Hematopoietic multipotent progenitor cell treated with erythropoietin and hydrocortisone succinate and interleukin-3 and kit ligand, for 6 days (in vitro differentiated cells): ENCODE results near the gene HMGA1.
"Not testable (repeated sequence)": the region's sequence is repeated elsewhere in the genome, so short reads cannot be mapped to it uniquely, and the experiment has no call there.

ENCODE experiments used
- DNase-seq: peaks from one replicate; pipeline ENCODE4 v3.0.0-alpha.2; 2015

The HMGA1 gene

DNA sequence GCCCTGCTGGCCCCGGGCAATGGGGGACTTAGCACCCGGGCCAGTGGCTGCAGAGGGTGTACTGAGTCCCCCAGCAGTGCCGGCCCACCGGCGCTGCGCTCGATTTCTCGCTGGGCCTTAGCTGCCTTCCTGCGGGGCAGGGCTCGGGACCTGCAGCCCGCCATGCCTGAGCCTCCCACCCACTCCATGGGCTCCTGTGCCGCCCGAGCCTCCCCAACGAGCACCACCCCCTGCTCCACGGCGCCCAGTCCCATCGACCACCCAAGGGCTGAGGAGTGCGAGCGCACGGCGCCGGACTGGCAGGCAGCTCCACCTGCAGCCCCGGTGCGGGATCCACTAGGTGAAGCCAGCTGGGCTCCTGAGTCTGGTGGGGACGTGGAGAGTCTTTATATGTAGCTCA is 32.5 kb downstream of the HMGA1 start:
- not testable (repeated sequence) for DNase-seq

DNA sequence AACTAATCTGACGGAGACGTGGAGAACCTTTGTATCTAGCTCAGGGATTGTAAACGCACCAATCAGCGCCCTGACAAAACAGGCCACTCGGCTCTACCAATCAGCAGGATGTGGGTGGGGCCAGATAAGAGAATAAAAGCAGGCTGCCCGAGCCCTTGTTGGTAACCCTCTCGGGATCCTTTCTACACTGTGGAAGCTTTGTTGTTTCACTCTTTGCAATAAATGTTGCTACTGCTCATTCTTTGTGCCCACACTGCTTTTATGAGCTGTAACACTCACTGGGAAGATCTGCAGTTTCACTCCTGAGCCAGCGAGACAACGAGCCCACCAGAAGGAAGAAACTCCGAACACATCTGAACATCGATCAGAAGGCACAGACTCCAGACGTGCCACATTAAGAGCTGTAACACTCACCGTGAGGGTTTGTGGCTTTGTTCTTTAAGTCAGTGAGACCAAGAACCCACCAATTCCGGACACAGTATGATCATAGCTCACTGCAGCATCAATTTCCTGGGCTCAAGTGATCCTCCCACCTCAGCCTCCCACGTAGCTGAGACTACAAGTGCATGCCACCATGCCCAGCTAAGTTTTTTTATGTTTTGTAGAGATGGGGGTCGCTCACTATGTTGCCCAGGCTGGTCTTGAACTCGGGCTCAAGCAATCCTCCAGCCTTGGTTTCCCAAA is 33.1 kb downstream of the HMGA1 start:
- DNase-seq = not testable (repeated sequence)

DNA sequence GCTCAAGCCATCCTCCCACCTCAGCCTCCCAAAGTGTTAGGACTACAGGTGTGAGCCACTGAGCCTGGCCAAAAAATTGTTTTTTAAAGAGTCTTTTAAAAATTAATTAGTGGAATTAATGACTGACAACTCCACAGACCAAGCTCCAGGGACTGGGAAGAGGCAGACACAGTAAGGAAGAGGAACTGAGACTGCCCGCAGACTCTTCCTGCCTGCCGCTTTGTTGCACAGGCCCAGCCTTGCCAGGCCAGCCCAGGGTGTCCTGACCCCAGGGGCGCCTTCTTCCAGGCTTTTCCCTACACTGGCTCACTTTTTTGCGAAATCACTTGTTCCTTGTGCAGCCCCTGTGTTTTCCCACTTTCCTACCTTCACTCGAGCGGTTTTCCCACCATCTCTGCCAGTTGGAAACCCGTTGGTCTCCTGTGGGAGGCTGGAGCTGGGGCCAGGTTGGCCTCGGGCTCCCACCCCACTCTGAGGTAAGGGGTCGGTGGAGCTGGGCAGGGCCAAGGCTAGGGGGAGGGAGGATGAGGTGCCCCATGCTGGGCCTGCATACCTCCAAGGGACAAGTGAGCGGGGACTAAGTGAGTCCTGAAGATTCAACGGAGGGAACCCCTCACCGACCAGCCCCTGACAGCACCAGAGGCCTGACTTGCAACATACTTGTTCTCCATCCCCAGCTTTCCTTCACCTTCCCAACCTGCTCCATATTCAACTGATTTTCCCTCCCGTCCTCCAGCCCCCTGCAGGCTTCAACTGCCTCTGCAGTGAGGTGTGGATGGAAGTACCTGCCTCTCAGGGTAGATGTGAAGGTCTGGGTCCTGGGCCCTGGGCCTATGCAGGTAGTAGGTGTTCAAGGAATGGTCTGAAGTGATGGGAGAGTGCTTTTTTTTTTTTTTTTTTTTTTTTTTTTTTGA is 35.6 kb downstream of the HMGA1 start:
- peak; percentile 47 for DNase-seq

DNA sequence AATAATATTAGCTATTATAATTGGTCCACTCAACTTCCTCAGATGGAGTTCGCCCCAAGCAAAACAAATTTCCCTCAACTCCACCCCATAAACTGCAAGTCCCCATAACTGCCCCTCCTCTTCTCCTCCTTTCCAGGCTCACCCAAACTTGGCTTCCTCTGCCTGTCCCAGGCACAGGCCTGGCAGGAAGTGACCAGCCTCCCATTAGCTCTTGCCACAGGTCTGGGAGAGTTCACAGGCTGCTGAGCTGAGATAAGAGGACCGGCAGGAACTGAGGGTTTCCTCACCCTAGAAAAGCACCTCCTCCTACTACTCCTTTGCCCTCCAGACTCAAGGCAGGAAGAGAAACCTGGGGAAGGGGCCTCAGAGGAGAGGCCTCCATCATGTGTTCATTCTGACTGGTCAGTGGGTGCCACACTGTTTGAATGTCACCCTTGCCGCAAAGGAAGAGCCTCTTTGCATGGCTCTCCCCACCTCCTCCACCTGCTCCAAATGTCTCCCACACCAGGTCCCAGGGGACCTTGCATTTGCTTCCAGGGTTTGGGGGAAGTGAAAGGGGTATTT is 36.7 kb downstream of the HMGA1 start:
- peak; percentile 97 for DNase-seq

DNA sequence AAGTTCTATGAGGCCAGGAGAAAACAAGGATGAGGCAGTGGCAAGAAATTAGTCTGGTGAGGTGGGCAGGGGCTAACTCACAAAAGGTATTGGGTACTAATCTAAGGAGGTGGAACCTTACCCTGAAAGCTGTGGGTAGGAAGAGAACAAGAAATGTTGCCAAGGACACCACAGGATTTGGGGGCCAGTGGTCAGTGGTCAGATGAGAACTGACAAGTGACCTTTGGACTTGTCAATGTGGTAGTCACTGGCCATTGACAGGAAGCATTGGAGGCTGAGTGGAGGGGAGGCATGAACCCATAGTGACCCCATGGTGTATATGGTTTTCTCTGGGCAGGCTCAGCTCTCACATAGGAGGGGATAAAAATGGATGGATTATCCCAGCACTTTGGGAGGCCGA is 37.5 kb downstream of the HMGA1 start:
- DNase-seq = no peak

DNA sequence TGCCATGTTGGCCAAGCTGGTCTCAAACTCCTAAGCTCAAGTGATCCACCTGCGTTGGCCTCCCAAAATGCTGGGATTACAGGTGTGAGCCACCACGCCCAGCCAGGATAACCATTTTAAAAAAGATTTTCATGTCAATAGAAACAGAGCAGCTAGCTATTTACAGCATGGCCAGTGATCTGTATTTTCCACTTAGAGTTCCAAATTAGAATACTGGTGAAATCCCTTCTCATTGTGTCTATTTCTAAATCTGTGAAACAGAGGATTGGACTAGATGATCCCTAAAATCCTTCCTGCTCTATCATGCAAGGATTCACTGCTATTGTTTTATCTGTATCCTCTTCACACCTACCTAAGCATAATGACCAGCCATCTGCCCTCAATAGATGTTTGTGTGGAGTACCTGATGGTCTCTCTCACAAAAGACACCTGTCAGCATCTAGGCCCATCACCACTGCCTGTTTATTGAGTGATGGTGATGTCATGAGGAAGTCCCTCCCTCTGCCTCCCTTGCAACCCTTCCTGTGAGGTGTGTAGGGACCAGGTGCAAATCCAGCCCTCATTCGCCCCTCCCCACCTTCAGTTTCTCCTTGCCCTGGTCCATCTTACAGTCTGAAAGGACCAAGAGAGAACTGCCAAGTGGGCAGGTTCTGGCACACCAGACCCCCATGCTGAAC is 38.6 kb downstream of the HMGA1 start:
- no peak for DNase-seq

DNA sequence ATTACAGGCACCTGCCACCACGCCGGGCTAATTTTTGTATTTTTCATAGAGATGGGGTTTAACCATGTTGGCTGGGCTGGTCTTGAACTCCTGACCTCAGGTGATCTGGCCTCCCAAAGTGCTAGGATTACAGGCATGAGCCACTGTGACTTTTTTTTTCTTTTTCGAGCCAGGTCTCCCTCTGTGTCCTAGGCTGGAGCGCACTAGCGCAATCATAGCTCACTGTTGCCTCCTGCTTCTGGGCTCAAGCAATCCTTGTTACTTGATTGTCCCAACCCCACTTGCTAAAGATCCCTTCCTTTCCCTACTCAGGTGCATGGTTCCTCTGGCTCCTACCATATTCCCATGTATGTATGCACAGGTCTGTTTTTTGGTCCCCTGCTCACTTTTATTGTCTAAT is 39.5 kb downstream of the HMGA1 start:
- no peak for DNase-seq

DNA sequence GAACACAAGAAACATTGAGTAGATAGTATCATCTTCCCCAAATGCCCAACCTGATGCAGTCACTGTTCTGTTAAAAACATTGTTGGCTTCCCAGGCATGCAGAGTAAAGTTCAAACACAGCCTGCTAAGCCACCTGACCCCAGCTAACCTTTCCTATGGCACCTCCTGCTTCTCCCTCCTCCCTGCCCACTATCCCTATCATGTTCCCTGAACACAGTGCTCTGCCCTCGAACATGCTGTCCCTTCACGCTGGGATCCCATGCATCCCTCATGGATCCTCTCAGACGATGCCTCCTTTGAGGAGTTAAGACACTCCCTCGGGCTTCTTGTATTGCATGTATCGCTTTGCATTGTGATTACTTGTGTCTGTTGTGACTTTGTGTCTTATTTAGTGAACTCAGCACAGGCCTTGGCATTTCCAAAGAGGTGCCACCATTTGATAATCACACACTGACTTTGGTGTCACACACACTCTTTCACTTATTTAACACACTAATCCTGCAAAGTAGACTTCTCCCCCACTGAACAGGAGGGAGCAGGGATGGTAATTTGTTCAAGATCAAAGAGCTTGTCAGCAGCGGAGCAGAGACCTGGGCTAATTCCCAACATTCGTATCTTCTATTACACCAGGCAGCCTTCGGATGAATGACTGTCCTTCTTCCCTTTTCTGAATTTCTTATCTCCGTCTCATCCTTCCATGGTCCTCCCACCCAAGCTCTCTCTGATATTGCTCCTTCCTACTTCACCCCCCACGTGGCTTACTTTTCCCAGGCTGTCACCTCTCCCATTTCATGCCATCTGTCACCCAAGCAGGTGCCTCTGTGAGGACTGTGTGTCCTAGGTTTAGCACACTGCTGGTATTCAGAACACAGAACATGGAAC is 40.4 kb downstream of the HMGA1 start:
- DNase-seq = no peak

DNA sequence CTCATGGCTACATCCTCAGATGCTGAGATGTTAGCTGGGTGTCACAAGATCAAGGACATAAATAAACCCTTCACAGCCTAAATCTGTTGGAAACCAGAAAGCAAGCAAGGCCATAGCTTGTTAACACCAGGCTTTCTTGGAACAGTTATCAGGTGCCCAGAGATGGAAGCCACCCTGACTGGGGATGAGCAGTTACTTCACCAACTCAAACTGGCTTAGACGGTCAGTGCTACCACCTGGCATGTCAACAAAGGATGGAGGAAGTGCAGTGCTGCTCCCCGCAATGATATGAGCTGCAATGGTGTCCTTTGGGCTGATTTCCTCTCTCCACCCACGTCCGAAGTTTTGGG is 41.1 kb downstream of the HMGA1 start:
- DNase-seq = no peak

DNA sequence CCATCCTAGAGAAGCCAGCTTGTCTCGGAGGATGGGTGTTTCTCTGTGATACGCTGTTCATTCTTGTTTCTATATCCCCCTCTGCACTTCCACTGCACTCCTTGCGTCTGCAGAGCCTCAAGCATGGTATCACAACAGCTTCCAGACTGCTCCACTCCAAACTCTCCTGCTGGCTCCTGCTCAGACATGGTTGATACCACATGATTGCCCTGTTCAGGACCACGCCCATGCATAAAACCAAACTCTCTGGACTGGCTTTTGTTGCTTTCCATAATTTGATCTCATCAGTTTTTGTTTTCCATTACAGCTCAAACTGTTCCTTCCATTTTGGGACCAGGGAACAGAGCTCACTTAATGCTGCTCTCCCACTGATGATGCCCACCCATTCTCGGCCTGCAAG is 42.2 kb downstream of the HMGA1 start:
- DNase-seq = peak; percentile 42

DNA sequence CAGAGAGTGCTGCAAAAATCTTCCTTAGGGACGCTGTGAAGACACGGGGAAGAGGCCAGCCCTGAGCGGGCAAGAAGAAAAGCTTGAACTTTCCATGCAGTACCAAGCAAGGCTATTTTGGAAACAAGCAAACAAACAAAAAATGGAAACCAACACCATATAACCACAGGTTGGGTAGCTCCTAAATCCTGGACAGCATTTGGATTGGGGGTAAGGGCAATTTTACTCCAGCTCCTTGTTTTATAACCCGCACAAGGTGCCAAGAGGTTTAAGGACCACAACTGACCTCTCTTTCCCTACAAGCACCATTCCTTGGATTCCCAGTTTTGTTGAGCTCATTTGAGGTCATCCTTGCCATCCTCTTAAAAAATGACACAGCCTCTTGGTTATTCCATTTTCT is 43.5 kb downstream of the HMGA1 start:
- DNase-seq = no peak

DNA sequence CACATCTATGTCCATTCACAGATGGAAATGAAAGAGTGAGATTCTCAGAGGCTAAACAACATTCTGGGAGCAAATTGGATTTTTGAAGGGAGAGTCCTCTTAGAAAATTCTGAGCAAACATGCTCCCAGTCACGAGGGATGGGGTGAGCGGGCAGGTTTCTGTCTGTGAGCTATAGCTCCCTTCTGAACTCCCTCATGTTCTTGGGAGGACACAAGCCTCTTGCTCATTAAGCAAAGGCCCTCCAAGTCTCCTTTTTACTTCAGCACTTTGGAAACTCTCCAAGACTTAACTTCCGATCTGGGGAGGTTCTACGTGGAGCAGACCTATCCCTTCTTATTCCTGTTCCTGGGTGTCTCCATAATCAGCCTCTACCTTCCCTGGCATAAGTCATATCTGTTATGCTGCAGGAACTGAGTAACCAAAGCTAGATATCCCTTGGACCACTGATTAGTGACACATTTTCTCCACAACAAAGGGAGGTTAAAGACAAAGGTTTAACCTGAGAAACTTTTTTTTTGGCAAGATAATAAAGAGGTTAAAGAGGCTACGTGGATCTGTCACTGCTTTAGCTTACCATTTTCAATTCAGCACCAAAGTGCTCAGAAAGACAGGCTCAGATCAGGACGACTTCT is 45.1 kb downstream of the HMGA1 start:
- peak; percentile 75 for DNase-seq

DNA sequence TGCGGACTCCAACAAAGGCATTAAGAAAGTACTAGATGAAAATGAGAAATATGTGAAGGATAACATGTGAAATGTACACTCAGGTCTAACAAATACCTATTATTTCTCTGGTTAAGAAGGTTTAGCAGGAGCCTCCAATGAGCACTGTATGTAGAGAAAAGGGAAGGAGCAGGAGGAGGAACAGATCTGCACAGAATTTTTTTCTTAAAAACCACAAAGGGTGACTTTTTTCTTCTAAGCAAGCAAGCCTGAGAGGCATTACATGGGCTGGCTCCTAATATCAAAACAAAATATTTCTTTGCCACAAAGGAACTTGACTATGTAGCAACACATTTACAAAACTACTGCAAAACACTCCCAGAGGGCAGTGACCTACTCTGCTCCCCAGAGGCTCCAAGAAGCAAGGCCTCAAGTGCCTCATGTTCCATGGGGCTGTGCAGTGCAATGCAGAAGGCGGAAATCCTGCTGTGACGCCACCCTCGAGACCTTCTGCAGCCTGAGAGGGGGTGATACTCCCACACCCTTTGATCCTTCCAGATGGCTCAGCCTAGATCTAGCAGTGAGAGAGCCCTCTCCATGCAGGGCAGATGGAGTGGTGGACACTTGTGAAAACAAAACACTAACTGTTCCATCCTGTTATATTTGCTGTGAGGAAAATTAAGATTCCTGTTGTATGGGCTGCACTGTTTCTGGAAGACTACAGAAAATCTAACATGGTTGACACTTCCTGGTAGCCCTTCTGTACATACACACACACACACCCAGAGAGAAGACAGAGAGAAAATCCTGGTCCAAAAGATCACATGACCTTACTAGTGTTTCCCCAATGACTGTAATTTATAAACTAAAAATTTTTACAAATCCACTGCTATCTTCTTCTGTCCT is 48.1 kb downstream of the HMGA1 start:
- peak; percentile 85 for DNase-seq

DNA sequence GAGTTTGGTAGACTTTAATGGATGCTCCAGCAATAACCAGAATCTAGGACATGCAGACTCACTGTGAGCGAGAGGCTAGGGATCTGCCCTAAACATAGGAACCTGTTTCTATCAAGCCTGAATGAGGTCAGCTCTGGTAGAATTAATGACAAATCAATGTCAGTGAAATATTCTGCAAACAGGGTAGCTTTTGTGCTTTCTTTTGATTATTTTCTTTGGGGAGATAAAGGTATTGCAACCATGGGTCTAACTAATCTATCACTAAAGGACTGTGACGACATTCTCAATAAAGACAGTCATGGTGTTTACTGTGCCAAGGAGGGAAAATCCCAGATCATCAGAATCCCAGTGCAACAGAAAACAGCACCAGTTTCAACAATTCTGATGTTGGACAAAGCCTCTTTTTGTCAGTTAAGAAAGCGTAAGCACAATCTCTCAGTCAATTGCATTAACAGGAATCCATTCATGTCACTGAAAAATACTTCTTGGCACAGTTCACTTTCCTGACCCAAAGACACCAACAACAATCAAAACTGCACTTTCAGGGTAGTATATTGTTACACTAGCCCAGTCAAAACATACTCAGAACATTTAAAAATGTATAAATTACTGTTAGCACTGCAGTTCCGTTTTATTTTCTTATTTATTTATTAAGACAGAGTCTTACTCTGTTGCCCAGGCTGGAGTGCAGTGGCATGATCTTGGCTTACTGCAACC is 48.9 kb downstream of the HMGA1 start:
- no peak for DNase-seq

DNA sequence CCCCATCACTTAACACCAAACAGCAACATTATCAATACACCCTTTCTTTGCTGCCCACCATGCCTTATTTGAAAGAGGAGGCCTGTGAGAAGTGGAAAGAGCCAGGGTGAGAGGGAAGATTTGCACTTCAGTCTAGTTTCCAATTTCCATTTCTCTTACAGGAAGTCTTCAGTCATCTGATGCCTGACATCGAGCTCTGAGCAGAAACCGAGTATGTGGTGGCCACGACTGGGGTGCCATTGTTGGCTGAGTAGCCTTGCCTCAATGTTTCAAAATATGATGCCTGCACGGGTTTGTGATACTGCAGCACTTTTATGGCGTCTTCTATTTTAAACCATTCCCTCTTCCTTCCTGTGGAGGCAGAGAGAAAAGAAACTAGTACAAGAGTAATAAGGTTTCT is 51.9 kb downstream of the HMGA1 start:
- DNase-seq = no peak

DNA sequence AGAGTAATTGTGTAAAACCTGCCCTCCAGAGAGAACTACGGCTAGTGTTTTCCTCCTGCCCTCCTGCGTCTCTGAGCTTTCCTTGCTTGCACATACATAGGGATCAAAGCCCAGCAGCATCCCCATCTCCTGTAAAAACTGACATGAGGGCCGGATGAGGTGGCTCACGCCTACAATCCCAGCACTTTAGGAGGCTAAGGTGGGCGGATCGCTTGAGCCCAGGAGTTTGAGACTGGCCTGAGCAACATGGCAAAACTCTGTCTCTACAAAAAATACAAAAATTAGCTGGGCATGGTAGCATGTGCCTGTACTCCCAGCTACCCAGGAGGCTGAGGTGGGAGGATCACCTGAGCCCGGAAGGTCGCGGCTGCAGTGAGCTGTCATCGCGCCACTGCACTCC is 52.5 kb downstream of the HMGA1 start:
- no peak for DNase-seq

DNA sequence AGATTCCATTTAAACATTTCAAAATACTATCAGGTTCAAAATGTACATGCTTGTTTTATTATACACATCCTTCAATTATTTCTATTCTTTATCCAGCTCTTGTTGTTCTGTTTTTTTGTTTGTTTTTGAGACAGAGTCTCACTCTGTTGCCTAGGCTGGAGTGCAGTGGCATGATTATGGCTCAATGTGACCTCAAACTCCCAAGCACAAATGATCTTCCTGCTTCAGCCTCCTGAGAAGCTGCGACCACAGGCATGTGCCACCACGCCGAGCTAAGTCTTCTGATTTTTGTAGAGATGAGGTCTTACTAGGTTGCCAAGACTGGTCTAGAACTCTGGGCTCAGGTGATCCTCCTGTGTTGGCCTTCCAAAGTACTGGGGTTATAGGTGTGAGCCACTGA is 56.3 kb downstream of the HMGA1 start:
- DNase-seq = no peak

DNA sequence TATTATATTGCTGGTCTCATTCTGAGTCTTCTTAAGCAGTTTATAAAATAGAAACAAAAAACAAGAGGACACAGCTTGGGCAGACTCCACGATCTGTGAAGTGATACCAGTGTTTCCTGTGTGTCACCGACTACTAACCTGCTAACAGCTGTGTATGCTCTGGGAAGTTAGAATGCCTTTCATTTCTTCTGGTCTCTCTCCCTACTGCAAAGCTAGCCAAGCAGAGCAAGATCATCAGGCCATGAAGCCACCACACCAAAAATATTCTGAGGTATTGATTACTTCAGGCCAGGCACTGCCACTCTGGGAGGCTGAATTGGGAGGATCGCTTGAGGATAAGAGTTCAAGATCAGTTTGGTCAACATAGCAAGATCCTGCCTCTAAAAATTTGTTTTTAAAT is 59.0 kb downstream of the HMGA1 start:
- peak; percentile 28 for DNase-seq
